LNCaP clone FGC (cell line): ENCODE results near the gene WHAMM.

Source experiments
- DNase-seq: peaks from one replicate; pipeline ENCODE4 v3.0.0-alpha.2; 2011; ENCODE audit warnings: low read depth
- H3K4me3 ChIP-seq: 2 replicates; pipeline ENCODE4 v1.5.1; 2011; ENCODE audit warnings: mild to moderate bottlenecking, low read depth, low read length, control low read depth
- CTCF ChIP-seq: IDR thresholded peaks from 2 replicates; pipeline ENCODE4 v1.5.1; 2012; ENCODE audit warnings: mild to moderate bottlenecking; ENCODE audit not compliant: control insufficient read depth, insufficient read depth; ENCODE audit errors: extremely low read depth

Gene WHAMM

GRCh38 chr15:82870727-82871320, 61.4 kb downstream of the WHAMM start:
- no peak for TF ChIP-seq CTCF
- no peak overlapping the region for H3K4me3 ChIP-seq
- DNase-seq = no peak

DNA sequence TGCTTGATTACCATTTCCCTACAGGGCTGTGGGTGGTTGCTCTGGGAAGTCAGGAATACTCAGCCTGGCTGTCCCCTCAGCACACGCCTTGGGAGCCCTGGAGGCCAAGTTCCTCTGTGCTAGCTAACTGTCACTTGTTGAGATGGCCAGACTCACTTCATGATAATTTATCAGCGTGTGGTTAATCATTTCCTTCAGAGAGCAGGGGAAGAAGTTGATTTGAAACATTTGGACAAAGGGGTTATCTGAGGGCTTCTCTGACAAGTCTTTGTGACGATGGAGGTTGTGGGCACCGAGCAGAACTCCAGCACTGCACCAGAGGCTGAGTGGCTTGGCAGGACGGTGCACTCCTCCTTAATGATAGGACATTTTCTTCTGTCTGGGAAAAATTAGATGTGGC, 61.9 kb downstream of the WHAMM start:
- DNase-seq = no peak
- no peak for TF ChIP-seq CTCF
- no peak overlapping the region for H3K4me3 ChIP-seq

DNA sequence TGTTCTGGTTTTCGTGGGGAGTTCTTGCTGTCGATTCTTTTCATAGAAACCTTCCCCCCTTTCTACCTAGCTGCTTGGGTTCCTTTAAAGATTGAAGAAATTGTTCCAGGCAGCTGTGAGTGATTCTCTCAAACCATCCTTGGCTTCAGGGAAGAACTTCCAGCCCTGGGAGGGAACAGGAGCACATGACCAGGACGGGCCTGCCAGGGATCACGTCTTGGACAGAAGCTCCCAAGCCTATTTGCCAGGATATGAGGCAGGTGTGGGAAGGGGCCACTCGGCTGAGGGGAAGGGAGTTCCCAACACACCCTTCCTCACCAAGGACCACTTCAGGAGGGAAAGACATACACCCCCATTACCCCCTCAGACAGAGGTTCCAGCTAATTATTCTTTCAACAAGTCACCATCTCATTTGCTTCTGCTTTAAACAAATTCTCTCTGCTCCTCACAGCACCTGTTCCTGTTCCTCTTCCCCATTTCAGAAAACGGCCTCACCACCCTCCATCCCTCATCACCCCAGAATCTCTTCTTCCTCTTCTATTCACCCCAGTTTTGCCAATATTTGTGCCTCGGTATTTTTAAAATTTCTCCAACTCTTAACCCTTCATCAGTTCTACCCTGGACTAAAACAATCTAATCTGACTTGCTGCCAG, 62.5 kb downstream of the WHAMM start:
- DNase-seq = no peak
- no peak overlapping the region for H3K4me3 ChIP-seq
- no peak for TF ChIP-seq CTCF

- TF ChIP-seq CTCF = no peak
These were observed 63.7 kb downstream of the WHAMM start for GRCh38 chr15:82873000-82873680.

GRCh38 chr15:82874267-82874666, 64.8 kb downstream of the WHAMM start:
- H3K4me3 ChIP-seq = no peak overlapping the region
- no peak for DNase-seq
- no peak for TF ChIP-seq CTCF

More at GRCh38 chr15:82873000-82873680, 63.7 kb downstream of the WHAMM start:
- no peak for DNase-seq
- H3K4me3 ChIP-seq = no peak overlapping the region

DNA sequence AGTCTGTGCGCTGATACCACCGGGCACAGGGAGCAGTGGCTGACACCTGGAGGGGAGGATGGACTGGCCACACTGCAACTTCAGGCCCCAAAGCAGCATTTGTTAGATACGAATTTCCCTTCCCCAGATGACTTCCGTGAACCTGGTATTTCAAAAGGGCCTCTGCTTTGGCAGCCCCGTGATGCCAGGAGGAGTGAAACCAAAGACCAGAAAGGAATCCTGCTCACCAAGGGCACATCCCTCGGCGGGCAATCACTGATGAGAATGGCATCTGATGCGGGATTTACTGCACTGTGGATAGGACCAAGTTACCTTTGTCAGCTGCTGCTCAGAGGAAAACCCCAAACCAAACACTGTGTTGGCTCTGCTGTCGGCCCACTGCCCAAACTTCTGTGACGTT, 65.5 kb downstream of the WHAMM start:
- no peak for DNase-seq
- H3K4me3 ChIP-seq = no peak overlapping the region
- no peak for TF ChIP-seq CTCF
